IMR-90 (cell line): Measurements from ENCODE around the gene IER5L. TPM values are rescaled to one million over a fixed set of nuclear protein-coding genes. Genes with fewer than 3 reads are reported as not detected.

Experiments used
- ATAC-seq: fragments of 200-7000 bp; cut with Tn5 transposase; 2 replicates; pipeline ENCODE4 v1.9.1; 2020; ENCODE audit warnings: low read depth, mild to moderate bottlenecking, moderate library complexity
- BruUV-seq: library from RNA; stranded (reverse); fragments of 400-500 nt; replicated peaks from 2 replicates; lab custom pipeline; 2021; lab: Mats Ljungman, UMichigan
- CTCF ChIA-PET: fragments of 300-600 bp; formaldehyde crosslinking; extraction: SDS; loops from one replicate; lab custom pipeline; 2021; ENCODE audit warnings: antibody characterized with exemption; lab: Yijun Ruan, JAX
- POLR2A ChIA-PET: fragments of 300-600 bp; sonication (Branson Sonifier 250); formaldehyde crosslinking; loops from one replicate; lab custom pipeline; 2022; ENCODE audit warnings: antibody characterized with exemption; ENCODE audit not compliant: unreplicated experiment; lab: Charles Lee
- DNase-seq: peaks from one replicate; pipeline ENCODE4 v3.0.0; 2013
- H2AFZ ChIP-seq: replicated peaks from 2 replicates; pipeline ENCODE3; 2013; ENCODE audit warnings: low read length, mild to moderate bottlenecking; ENCODE audit not compliant: poor library complexity
- H2AK5ac ChIP-seq: 2 replicates; pipeline ENCODE4 v1.6.1; 2013; ENCODE audit warnings: low read depth, low read length, inconsistent platforms
- H2AK9ac ChIP-seq: replicated peaks from 2 replicates; pipeline ENCODE3; 2013; ENCODE audit warnings: mild to moderate bottlenecking, low read depth, low read length, moderate library complexity; ENCODE audit not compliant: poor library complexity
- H2BK120ac ChIP-seq: 2 replicates; pipeline ENCODE4 v1.6.1; 2013; ENCODE audit warnings: low read depth, low read length, inconsistent platforms
- H2BK15ac ChIP-seq: 3 replicates; pipeline ENCODE4 v1.6.1; 2013; ENCODE audit warnings: low read depth, low read length, inconsistent platforms
- H2BK20ac ChIP-seq: 2 replicates; pipeline ENCODE4 v1.6.1; 2013; ENCODE audit warnings: low read depth, mild to moderate bottlenecking, inconsistent platforms, low read length, moderate library complexity
- H2BK5ac ChIP-seq: 2 replicates; pipeline ENCODE4 v1.6.1; 2013; ENCODE audit warnings: mild to moderate bottlenecking, low read depth, low read length, inconsistent platforms; ENCODE audit not compliant: poor library complexity, severe bottlenecking
- H3K14ac ChIP-seq: replicated peaks from 2 replicates; pipeline ENCODE4 v1.6.1; 2013; ENCODE audit warnings: low read depth, low read length, inconsistent platforms
- H3K18ac ChIP-seq: 2 replicates; pipeline ENCODE4 v1.6.1; 2013; ENCODE audit warnings: low read depth, low read length, control low read depth
- H3K23ac ChIP-seq: 2 replicates; pipeline ENCODE4 v1.6.1; 2013; ENCODE audit warnings: low read depth, low read length, inconsistent platforms
- H3K27ac ChIP-seq: 2 replicates; pipeline ENCODE4 v1.5.1; 2013; ENCODE audit warnings: mild to moderate bottlenecking, control low read depth, low read length; ENCODE audit not compliant: insufficient read depth
- H3K27me3 ChIP-seq: 2 replicates; pipeline ENCODE4 v1.6.1; 2013; ENCODE audit warnings: low read length; ENCODE audit not compliant: control insufficient read depth, insufficient read depth
- H3K36me3 ChIP-seq: 2 replicates; pipeline ENCODE4 v1.6.1; 2013; ENCODE audit warnings: low read length, mixed read lengths; ENCODE audit not compliant: control insufficient read depth, insufficient read depth
- H3K4ac ChIP-seq: 2 replicates; pipeline ENCODE4 v1.6.1; 2013; ENCODE audit warnings: low read depth, low read length, inconsistent platforms
- H3K4me1 ChIP-seq: 2 replicates; pipeline ENCODE4 v1.6.1; 2013; ENCODE audit warnings: low read length, mixed read lengths; ENCODE audit not compliant: control insufficient read depth, insufficient read depth
- H3K4me2 ChIP-seq: 2 replicates; pipeline ENCODE4 v1.6.1; 2013; ENCODE audit warnings: low read depth, mild to moderate bottlenecking, control low read depth, low read length, moderate library complexity
- H3K4me3 ChIP-seq: 2 replicates; pipeline ENCODE4 v1.5.1; 2013; ENCODE audit warnings: low read depth, mild to moderate bottlenecking, control low read depth, low read length, moderate library complexity; ENCODE audit not compliant: insufficient read depth
- H3K56ac ChIP-seq: 2 replicates; pipeline ENCODE4 v1.6.1; 2013; ENCODE audit warnings: low read length, inconsistent platforms; ENCODE audit not compliant: insufficient read depth; ENCODE audit errors: extremely low read depth
- H3K79me1 ChIP-seq, 2 experiments: 2 replicates each; pipeline ENCODE4 v1.6.1; 2013; ENCODE audit warnings: low read length in 2 of 2, inconsistent platforms in 1 of 2, low read depth in 1 of 2
- H3K9ac ChIP-seq: 2 replicates; pipeline ENCODE4 v1.6.1; 2013; ENCODE audit warnings: low read depth, low read length, control low read depth
- H3K9me1 ChIP-seq: 2 replicates; pipeline ENCODE4 v1.6.1; 2013; ENCODE audit warnings: low read length, inconsistent platforms; ENCODE audit not compliant: insufficient read depth
- H3K9me3 ChIP-seq: 2 replicates; pipeline ENCODE4 v1.6.1; 2013; ENCODE audit warnings: low read length; ENCODE audit not compliant: control insufficient read depth, insufficient read depth
- H4K20me1 ChIP-seq: 2 replicates; pipeline ENCODE4 v1.6.1; 2013; ENCODE audit warnings: low read length, inconsistent platforms; ENCODE audit not compliant: insufficient read depth
- H4K5ac ChIP-seq: 2 replicates; pipeline ENCODE4 v1.6.1; 2013; ENCODE audit warnings: mild to moderate bottlenecking, low read depth, low read length, control low read depth
- H4K8ac ChIP-seq, 2 experiments: 2 replicates each; pipeline ENCODE4 v1.6.1; 2013; ENCODE audit warnings: low read depth in 2 of 2, low read length in 2 of 2, control low read depth in 1 of 2, inconsistent platforms in 1 of 2
- H4K91ac ChIP-seq: 2 replicates; pipeline ENCODE4 v1.6.1; 2013; ENCODE audit warnings: low read depth, low read length, inconsistent platforms; ENCODE audit not compliant: insufficient read depth
- BHLHE40 ChIP-seq: fragments of 150-350 bp; IDR thresholded peaks from 2 replicates; pipeline ENCODE4 v1.6.1; 2016; ENCODE audit warnings: mild to moderate bottlenecking, low read depth, low read length
- CEBPB ChIP-seq: IDR thresholded peaks from 2 replicates; pipeline ENCODE4 v1.6.1; 2012; ENCODE audit warnings: low read depth, low read length, improper control_type of control experiment
- CHD1 ChIP-seq: IDR thresholded peaks from 2 replicates; pipeline ENCODE4 v1.6.1; 2012; ENCODE audit warnings: low read depth, low read length, improper control_type of control experiment
- CTCF ChIP-seq: conservative IDR thresholded peaks from 2 replicates; pipeline ENCODE4 v1.5.1; 2012; ENCODE audit warnings: mild to moderate bottlenecking, low read depth, low read length, improper control_type of control experiment
- MAFK ChIP-seq: IDR thresholded peaks from 2 replicates; pipeline ENCODE4 v1.6.1; 2012; ENCODE audit warnings: low read depth, low read length, improper control_type of control experiment
- MAZ ChIP-seq: IDR thresholded peaks from 2 replicates; pipeline ENCODE4 v1.6.1; 2012; ENCODE audit warnings: low read depth, mild to moderate bottlenecking, low read length, improper control_type of control experiment, moderate library complexity, borderline replicate concordance
- NFE2L2 ChIP-seq: fragments of 150-350 bp; IDR thresholded peaks from 2 replicates; pipeline ENCODE4 v1.6.1; 2016; ENCODE audit warnings: low read depth, mild to moderate bottlenecking, low read length
- POLR2A ChIP-seq: IDR thresholded peaks from 2 replicates; pipeline ENCODE4 v1.6.1; 2012; ENCODE audit warnings: mild to moderate bottlenecking, low read depth, low read length
- RAD21 ChIP-seq: IDR thresholded peaks from 2 replicates; pipeline ENCODE4 v1.6.1; 2012; ENCODE audit warnings: low read length, improper control_type of control experiment
- RCOR1 ChIP-seq: IDR thresholded peaks from 2 replicates; pipeline ENCODE4 v1.6.1; 2012; ENCODE audit warnings: mild to moderate bottlenecking, low read length, improper control_type of control experiment; ENCODE audit not compliant: insufficient replicate concordance
- RFX5 ChIP-seq: IDR thresholded peaks from 2 replicates; pipeline ENCODE4 v1.8.0; 2012; ENCODE audit warnings: low read depth, mild to moderate bottlenecking, low read length, moderate library complexity
- SMC3 ChIP-seq: fragments of 150-350 bp; IDR thresholded peaks from 2 replicates; pipeline ENCODE4 v1.6.1; 2016; ENCODE audit warnings: low read depth, mild to moderate bottlenecking, antibody characterized with exemption, low read length, moderate library complexity
- WGBS, 2 experiments: methylation state at CpG; one replicate each; pipeline versions ENCODE4 v1.1.5 to v1.1.7; 2013; ENCODE audit warnings: missing lambda C conversion rate in 2 of 2; ENCODE audit not compliant: insufficient read length in 1 of 2; ENCODE audit errors: extremely low coverage in 2 of 2; 5-methylcytosine and 5-hydroxymethylcytosine counted together
- dilution Hi-C: fragments of 300-500 bp; cut with HindIII; formaldehyde crosslinking; loops from one replicate; pipeline ENCODE4 v1.14.3; 2018; ENCODE audit warnings: low sequenced_read_pairs; ENCODE audit not compliant: unreplicated experiment
- in situ Hi-C: fragments of 300-500 bp; cut with MboI; formaldehyde crosslinking; loops from 3 replicates; pipeline ENCODE4 v1.14.3; 2019; ENCODE audit warnings: low sequenced_read_pairs, inconsistent platforms, mixed read lengths
- intact Hi-C: fragments of 100-400 bp; cut with micrococcal nuclease; formaldehyde crosslinking; loops from 2 replicates; pipeline ENCODE4 v1.10.0; 2022
- polyA plus RNA-seq, 3 experiments: library from polyadenylated mRNA; depleted of rRNA; stranded (reverse); fragments of >200 nt; gene quantifications; 2 replicates each; pipeline ENCODE4 v1.2.3, GENCODE V29; 2012; ENCODE audit warnings: low replicate concordance in 1 of 3
- total RNA-seq: library from RNA; depleted of rRNA; stranded (reverse); fragments of >200 nt; gene quantifications from 2 replicates; pipeline ENCODE4 v1.2.3, GENCODE V29; 2012
- TF ChIP-seq, protein P1 (sequence below): fragments of 150-350 bp; IDR thresholded peaks from 2 replicates; pipeline ENCODE4 v1.6.1; 2017; ENCODE audit warnings: mild to moderate bottlenecking, antibody characterized with exemption, low read length, low read depth
- TF ChIP-seq, protein P2 (sequence below): fragments of 150-350 bp; IDR thresholded peaks from 2 replicates; pipeline ENCODE4 v1.6.1; 2016; ENCODE audit warnings: low read depth, mild to moderate bottlenecking, low read length, moderate library complexity, borderline replicate concordance

Gene IER5L
- total and polyA plus RNA-seq, 2 of the 4 experiments (the other 2 are of a cell fraction): 12.5 to 13.4 TPM

DNA sequence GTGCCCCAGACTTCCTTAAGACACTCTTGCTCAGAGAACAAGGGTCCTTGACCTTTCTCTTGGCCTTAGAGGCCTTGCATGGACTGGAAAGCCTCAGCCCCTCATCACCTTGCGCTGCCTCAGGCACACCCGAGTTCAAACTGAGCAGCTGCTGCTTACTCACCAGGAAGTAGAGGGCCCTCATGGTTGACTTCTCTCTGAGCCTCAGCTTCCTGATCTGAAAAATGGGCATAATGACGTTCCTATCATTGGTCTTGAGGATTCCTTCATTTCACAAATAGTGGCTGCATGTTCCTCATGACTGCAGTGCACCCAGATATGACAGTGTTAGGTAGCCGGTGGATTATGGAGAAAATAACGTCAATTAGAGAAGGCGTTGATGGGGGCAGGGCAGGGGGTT is 28.6 kb downstream of the IER5L start:
- Histone ChIP-seq H4K91ac (no peak overlapping the region), H3K23ac (no peak overlapping the region), H2BK5ac (no peak overlapping the region), H3K18ac (no peak overlapping the region), H2BK15ac (no peak overlapping the region), H3K9me1 (peaks cover 12% of the 10 kb centered on the region; the same call in 1 of the 2 replicates), H3K9ac (no peak overlapping the region), H4K8ac (no peak overlapping the region), H2AFZ (no peak overlapping the region), H4K20me1 (no peaks in the 10 kb centered on the region), H2BK120ac (no peak overlapping the region), H3K27me3 (no peaks in the 10 kb centered on the region), H3K9me3 (no peaks in the 10 kb centered on the region), H3K14ac (no peak overlapping the region), H3K56ac (no peak overlapping the region), H3K4me3 (no peak overlapping the region), H3K4me1 (peaks cover 21% of the 10 kb centered on the region), H3K4me2 (no peak overlapping the region), H3K36me3 (peaks cover 32% of the 10 kb centered on the region), H2AK9ac (peak overlapping the region; percentile 66), H3K79me1 (peaks cover 16 to 72% of the 10 kb centered on the region in 2 experiments), H3K4ac (0 out of 2 replicates have a peak overlapping the region, but pooled peaks have one; percentile 16), H4K5ac (no peak overlapping the region), H2AK5ac (no peak overlapping the region), H2BK20ac (no peak overlapping the region), H3K27ac (no peak overlapping the region)
- intact Hi-C loops (no loop called here), dilution Hi-C loops (no loop called here), in situ Hi-C loops (no loop called here)
- no TSS peak for BruUV-seq
- no peak for TF ChIP-seq CTCF
- no peak for TF ChIP-seq CHD1
- TF ChIP-seq, protein P1, sequence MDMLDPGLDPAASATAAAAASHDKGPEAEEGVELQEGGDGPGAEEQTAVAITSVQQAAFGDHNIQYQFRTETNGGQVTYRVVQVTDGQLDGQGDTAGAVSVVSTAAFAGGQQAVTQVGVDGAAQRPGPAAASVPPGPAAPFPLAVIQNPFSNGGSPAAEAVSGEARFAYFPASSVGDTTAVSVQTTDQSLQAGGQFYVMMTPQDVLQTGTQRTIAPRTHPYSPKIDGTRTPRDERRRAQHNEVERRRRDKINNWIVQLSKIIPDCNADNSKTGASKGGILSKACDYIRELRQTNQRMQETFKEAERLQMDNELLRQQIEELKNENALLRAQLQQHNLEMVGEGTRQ: no peak
- TF ChIP-seq, protein P2, sequence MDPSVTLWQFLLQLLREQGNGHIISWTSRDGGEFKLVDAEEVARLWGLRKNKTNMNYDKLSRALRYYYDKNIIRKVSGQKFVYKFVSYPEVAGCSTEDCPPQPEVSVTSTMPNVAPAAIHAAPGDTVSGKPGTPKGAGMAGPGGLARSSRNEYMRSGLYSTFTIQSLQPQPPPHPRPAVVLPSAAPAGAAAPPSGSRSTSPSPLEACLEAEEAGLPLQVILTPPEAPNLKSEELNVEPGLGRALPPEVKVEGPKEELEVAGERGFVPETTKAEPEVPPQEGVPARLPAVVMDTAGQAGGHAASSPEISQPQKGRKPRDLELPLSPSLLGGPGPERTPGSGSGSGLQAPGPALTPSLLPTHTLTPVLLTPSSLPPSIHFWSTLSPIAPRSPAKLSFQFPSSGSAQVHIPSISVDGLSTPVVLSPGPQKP: no peak
- TF ChIP-seq MAZ: no peak
- no peak for TF ChIP-seq POLR2A
- no peak for TF ChIP-seq RCOR1
- TF ChIP-seq SMC3: no peak
- no peak for TF ChIP-seq CEBPB
- no peak for TF ChIP-seq RFX5
- TF ChIP-seq BHLHE40: no peak
- no peak for TF ChIP-seq NFE2L2
- TF ChIP-seq MAFK: no peak
- TF ChIP-seq RAD21: no peak
- 92% methylated on average over 4 of the region's 6 CpGs; no CpG with 5 or more reads in 1 of the 2 experiments for WGBS, 2 experiments
- DNase-seq (no peak), ATAC-seq (no peak)
- CTCF ChIA-PET: no interaction called here
- POLR2A ChIA-PET: interaction anchor here (0.6 kb wide), 1 partner anchor 16 kb away, joined by 5 read pairs; no protein-coding TSS in a partner anchor
